IPS DF 19.7 (cell line): ENCODE measurements around the gene TGM1.
"Not testable (repeated sequence)": the region's sequence is repeated elsewhere in the genome, so short reads cannot be mapped to it uniquely, and the experiment has no call there.

Source experiments
- DNase-seq: peaks from one replicate; pipeline ENCODE4 v3.0.0-alpha.2; 2013; ENCODE audit warnings: low read depth, low spot score

The TGM1 gene

DNA sequence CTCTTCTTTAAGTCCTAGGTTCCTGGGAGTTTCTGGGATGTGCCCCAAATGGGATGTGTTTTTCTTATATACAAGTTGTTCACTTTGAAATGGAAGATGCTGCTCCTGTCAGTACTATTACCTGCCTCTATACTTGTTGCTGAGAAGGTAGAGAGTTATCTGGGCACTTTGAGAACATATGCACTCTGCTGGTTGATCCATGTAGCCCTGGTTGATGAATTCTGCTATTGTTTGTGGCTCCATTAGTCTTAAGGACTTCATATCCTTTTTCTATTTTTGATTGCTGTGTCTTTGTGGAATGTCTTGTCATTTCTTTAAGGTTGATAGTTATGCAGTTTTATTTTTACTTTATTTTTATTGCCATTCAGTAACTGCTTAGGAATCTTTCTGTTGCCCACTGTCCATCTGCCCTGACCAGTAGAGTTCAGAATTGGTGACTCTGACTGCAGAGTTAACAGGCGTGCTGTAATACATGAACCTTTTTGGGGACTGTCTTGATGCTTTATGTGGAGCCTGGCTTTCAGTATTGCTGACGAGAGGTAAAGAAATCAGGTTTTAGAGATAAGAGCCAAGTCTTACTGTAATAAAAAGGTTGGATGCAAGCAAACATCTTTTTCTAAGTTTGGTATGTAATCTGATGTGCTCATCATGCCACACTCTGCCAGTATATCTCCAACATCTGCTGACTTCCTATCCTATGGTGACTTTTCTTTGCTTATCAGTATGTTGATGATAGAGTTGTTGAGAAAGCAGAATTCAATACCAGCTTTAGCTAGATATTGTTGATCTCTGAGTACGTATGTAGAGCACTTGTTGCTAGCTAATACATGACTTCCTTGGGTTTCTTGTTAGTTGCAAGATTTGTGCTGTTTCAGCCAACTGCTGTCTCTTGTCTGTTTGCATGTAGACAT, 28.6 kb downstream of the TGM1 start:
- no peak for DNase-seq

DNA sequence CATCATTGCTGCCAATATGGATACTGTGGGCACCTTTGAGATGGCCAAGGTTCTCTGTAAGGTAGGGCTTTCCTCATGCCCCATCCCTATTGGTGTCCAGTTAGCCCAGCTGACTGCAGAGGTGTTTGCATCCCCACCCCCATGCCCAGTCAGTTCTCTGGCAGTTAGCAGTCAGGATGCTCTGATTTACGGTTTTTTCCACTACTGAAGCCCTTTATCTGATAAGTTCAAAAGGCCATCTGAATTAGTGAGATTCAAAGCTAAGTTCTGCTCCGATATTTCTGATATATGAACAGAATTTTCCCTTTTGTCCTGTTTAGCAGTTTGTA, 29.5 kb downstream of the TGM1 start:
- no peak for DNase-seq

DNA sequence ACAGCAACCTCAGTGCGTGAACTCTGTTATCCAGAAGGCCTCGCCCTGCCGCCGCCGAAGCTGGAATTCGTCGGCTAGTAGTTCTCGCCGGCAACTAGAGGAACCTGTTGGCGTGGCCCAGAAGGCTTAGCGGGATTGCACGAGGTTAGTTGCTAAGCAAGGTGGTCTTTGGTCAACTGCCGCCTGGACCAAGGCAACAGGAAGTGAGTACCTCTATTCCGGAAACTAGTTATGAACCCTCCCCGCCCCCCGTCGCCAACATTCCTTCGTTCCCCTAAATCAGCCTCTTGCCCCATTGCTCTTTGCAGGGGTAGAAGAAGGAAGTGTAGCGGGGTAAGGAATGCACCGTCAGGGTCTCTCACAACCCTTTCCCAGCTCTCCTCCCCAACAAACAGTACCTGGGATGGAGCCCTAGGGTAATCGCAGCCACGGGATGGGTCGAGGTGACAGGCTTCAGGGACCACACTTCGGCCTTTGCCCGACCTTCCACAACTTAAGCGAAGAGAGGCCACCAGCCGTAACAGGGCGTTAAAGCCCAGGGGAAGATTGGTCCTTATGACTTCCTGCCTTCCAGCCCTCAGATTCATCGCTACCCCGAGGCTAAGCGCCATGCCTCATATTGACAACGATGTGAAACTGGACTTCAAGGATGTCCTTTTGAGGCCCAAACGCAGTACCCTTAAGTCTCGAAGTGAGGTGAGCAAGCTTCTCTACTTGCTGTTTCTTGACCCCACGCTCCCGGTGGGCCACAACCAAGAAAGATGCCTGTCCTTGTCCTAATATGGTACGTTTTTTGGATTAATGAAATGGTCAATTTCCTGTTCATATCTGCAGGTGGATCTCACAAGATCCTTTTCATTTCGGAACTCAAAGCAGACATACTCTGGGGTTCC, 30.1 kb downstream of the TGM1 start, which contains the start of gene GMPR2:
Gene GMPR2 (plus strand): TSS at position 285 of the 893 bp plus-strand sequence. CDS start 325 bp downstream, at position 610.
- DNase-seq, result no peak

DNA sequence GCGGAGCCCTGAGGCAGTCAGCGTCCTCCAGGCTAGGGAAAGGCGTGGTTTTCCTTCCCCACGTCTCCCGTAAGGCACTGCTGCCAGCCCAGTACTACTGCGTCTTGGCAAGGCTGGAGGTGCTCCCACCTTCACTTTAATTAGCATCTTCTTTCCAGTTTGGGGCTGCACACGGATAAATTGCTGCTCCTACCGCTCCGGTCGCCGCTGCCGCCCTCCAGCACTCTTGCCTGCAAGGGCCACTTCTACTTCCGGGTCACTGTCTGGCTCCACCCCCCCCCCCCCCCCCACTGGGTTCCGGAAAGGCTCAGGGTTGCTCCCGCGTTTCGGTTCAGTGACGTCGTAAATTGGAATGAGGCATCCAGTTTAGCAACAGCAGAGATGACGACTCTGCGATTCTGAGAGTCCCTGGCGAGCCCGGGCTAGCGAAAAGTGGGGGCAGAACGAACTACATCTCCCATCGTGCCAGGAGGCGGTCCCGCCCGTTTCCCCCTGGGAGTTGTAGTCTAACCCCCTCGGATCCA, 30.8 kb downstream of the TGM1 start, which contains the start of gene NEDD8:
Gene NEDD8 (minus strand): TSS at position 247 of the 524 bp plus-strand sequence. CDS start 100 bp downstream, at position 147.
- peak; percentile 78 for DNase-seq

DNA sequence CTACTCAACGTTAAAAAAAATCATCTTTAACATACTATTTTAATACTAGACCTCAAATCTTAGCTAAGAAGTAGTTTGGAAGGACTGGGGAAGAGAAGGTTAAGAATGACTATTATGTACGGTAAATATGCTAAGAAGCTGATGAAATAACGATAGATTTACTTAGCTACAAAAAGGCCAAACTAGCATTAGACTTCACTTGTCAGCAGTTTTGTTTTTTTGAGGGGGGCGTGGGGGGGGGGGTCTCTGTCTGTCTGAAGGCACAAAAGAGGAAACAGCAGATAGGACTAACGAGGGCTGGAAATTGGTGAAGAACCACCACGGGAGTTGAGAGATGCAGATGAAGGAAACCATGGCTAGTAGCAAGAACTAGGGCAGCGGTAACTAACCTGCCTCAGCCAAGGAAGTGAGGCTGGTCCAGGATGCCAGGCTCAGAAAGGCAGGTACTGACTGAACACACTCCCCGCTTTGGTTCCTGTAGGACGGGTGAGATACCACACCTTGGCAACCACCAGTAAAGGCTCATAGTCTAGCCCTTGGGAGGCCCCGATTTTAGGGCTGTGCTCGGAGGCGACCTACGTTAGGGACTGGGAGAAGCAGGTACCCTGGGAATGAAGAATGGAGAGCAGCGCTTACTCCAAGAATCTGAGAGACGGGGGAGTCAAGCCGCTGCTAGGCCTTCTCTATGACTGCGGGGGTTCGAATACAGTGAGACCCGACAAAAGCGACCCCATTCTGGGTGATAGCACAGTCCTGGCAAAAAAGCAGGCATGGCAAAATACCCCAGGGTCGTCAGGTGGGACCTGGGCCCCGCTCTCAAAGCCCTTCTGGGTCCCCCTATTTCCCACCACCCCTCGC, 31.5 kb downstream of the TGM1 start:
- no peak for DNase-seq

DNA sequence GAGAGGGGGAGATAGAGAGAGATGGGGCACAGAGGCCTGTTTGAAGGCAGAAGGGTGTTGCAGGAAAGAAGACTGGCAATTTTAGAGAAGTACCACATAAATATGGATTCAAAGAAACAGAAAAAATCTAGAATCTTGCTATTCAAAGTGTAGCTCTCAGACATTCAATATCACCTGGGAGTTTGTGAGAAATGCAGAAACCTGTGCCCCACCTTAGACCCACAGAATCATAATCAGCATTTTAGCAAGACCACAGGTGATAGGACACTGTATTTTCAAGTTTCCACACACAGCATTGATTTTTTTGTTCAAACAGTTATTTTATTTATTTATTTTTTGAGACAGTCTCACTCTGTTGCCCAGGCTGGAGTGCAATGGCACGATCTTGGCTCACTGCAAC, 34.1 kb downstream of the TGM1 start:
- DNase-seq, result no peak

DNA sequence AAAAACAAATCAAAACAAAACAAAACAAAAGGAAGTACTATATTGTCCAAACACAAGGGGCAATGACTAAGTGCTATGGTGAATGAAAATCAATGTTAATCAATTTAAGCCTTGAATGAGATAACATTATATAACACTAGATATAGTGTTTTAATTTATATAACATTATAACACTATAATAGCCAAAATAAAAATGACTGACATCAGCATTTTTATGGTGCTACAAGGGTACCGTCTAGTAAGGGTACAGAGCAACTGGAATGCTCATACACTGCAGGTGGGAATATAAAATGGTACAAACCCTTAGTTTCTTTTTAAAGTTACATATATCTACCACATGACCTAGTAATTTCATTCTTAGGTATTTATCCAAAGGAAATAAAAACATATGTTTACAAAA, 36.5 kb downstream of the TGM1 start:
- no peak for DNase-seq

DNA sequence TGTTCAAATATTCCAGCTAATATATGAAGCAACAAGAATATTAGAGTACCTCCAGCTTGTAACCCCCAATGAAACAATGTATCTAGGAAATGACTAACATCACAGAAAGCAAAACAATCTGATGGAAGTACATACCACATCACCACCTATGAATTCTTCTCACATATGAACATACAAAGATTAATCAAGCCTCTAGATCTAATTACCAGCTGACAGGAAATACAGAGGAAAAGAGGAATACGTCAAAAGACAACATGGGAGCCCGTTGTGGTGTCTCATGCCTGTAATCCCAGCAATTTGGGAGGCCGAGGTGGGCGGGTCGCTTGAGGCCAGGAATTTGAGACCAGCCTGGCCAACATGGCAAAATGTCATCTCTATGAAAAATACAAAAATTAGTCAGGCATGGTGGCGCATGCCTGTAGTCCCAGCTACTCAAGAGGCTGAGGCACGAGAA, 38.3 kb downstream of the TGM1 start:
- no peak for DNase-seq

DNA sequence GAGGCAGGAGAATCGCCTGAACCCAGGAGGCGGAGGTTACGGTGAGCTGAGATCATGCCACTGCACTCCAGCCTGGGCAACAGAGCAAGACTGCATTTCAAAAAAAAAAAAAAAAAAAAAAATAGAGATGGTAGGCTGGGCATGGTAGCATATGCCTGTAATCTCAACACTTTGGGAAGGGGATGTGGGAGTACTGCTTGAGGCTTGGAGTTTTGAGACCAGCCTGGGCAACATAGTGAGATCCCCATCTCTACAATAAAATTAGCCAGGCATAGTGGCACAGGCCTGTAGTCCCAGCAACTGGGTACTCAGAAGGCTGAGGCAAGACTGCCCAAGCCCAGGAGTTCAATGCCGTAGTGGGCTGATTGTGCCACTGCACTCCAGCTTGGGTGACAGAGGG, 40.0 kb downstream of the TGM1 start:
- not testable (repeated sequence) for DNase-seq

DNA sequence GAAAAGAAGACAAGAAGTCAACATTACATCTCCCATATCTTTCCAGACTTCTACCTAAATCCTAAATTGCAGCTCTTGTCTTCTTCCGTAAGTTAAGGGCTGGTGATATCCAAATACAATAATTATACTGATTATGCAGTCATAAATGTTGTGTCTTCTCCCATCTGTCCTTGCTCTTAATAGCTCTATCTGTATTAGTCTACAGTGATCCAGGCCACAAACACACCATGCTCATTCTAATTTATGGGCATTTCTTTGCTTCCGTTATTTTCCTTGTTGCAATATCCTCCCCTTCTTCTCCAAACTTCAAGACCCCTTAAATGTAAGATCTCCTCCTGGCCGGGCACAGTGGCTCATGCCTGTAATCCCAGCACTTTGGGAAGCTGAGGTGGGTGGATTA, 43.5 kb downstream of the TGM1 start:
- no peak for DNase-seq

DNA sequence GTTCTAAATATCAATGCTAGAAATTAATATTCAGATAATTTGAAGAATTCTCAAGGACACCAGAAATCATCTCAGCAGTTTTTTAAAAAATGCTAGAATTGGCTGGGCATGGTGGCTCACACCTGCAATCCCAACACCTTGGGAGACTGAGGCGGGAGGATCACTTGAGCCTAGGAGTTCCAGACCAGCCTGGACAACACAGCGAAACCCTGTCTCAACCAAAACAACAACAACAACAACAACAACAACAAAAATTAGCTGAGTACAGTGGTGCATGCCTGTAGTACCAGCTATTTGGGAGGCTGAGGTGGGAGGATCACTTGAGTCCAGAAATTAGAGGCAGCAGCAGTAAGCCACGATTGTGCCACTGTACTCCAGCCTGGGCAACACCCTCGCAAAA, 43.9 kb downstream of the TGM1 start:
- DNase-seq, result no peak

DNA sequence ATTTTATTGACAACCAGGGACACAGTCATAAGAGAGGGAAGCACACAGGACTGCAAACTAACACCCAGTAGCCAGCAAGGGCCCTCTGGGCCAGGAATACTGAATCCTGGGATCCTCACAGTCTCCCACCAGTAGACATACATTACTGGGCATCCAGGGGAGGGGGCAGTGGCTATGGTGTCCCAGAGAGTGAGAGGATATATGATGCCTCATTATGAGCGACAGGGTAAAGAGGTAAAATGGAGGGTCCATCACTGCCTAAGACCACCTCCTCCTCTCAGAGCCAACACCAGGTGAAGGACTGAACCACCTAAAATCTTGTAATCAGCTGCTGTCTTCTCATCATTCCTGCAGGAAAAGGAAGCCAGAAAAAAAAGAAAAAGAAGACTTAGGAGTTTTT, 46.1 kb downstream of the TGM1 start:
- DNase-seq, result not testable (repeated sequence)

DNA sequence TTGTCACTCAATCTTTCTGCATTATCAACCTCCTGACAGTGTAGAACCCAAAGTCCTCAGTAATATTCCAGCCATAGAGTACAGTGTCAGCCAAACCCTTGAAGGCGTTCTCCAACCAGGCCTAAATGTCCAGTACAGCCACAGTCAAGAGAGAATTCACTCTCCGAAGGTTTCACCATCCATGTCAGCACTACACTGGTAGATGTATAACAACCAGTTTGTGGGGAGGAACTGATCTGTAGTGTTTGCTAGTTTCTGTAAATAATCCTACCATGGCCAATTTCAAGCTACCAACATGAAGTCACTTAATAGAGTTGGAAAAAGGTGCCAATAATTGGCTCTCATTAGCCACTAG, 46.7 kb downstream of the TGM1 start:
- no peak for DNase-seq

DNA sequence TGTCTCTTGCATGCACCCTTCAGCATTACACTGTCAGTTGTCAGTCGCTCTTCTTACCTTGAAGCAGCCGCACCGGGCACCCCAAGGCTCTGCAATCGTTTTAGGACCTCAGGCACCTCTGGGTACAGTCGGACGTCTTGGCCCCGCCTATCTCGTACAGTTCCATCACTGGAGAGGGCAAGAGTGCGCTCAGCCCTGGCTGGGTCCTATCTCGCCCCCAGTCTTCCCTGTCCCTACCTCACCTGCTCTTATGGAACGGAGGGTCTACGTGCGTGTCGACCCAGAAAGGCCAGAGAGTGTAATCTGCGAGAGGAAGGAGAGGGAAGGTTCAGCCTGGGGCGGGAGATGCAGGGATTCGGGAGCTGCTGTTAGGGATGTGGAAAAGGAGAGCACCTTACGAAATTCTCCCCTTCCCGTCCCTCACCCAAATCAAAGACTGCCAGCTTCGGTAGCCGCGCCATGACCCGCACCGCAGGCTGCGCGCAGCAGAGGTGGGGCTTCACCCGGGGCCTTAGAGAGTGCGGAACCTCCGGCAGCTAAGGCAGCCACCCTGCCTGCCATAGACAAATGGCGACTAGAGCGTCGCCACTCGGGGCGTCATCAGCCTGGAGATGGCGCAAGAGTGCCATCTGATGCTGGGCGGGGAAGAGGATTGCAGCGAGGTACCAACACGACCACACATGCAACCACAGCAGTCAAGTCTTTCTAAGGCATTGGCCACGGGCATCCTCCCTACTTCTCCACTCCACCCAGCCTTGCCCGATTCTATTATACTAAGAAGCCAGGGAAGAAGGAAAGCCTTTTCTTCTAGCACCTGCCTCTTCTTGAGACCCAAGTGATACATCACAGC, 47.3 kb downstream of the TGM1 start, which contains the start of gene MDP1:
Gene MDP1 (minus strand): TSS at position 572 of the 850 bp plus-strand sequence. CDS start 111 bp downstream, at position 461.
- no peak for DNase-seq

DNA sequence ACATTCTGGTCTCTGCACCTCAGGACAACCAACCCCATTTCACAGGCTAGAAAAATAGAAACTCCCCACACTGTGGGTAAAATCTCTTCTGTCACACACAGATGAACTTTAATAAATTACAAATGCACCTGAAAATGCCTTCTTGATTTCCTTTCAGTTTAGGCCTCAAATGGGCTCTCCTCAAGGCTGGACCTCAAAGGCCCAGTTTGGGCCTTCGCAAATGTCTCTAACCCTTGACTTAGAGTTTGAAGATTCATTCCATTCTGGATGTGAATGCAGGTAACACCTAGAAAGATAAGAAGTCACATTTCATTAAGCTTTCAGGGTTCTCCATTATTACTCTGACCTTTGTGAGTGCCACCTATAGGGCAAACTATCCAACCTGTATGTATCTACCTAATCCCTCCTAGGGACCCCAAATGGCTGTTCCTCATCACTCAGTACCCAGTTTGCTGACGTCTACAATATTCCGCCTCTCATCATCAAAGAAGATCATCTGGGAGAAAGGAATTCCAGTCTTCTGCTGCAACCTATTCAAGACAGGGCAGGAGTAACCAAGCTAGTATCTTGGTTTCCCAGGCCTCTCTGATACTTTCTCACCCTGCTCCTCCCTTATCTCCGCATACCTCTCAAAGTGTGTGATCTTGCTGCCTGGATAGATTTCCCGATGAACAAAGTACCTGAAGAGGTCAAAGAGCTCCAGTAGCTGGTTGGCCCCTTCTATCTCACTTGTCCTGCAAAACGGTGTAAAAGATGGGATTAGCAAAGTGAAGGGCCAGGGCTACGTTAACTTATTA, 48.9 kb downstream of the TGM1 start:
- DNase-seq, result no peak

DNA sequence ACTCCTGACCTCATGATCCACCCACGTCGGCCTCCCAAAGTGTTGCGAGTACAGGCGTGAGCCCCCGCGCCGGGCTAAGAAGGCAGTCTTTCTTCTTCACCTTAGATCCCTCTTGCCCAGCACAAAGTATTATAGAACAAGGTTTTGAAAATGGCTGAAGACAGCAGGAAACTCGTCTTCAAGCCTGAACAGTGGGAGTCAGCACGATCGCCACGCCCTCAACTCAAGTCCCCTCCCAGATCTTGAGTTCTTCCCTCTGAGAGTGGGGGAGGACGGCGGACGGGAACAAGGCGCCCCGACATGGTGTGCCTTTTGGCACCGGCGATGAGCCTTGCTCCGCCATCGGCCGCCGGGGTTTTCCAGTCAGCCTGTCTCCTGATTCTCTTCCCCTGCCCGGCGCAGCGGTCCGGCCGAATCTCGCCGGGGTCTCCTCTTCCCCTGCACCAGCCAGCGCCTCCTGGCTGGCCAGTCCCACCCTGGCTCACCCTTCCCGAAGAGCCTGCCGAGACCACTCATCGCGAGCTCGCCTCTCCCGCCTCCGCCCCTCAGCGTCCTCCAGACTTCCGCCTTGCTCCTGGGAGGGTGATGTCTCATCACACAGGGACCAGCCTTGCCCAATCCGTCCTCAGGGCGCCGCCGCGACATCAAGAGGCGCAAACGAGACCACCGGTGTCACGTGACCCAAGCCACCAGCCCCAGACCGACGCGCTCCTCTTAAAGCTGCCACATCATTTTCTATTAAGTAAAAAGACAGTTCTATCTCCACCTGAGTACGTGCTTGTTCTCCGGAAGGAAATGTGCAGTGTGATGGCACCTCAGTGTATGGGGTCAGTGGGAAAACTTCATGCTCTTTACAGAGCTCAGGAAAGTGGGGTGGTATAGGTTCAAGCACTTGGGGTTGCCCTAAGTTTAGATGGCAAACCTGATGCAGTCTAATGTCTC, 49.8 kb downstream of the TGM1 start, which contains the start of gene CHMP4A:
Gene CHMP4A (minus strand): TSS at position 565 of the 942 bp plus-strand sequence. CDS start 49 bp downstream, at position 516.
- DNase-seq, result peak; percentile 93

DNA sequence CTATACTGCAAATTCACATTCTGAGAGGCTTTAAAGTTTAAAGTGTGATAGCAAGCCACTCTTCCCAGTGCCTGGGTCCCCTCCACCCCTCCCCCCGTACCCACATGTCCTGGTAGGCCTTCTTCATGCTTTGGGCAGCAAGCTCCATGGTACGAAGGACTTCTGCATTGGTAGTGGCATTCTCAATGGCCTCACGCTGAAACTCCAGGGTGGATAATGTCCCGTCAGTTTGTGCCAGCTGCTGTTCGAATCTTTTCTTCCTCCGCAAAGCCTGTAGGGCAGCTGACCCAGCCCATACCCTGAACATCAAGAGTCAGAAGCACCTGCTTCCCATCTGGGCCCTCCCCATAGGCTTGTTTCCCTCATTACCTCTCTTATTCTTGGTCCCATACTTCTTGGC, 51.7 kb downstream of the TGM1 start:
- no peak for DNase-seq

DNA sequence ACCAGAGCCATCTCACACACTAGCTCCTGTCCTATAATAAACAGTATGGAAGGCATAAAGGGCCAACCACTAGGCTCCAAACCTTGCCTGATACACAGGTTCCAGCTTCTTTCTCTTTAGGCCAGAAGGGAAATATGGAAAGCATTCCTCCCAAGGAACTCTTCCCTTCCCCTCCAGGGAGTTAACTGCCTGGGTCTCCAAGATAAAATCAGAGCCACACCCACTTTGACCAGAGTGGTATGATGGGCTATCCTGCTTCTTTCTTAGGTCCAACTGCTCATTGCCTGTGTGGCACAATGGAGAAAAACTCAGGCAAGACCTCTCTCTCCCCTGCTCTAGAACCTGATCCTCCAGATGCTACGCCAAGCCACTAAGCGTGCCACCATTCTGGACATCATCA, 55.4 kb downstream of the TGM1 start:
- no peak for DNase-seq
